Amniotic epithelial cell (primary cell): ENCODE results near the gene WDR6.
"Not testable (repeated sequence)": the region's sequence is repeated elsewhere in the genome, so short reads cannot be mapped to it uniquely, and the experiment has no call there.

Experiments
- DNase-seq: peaks from one replicate; pipeline ENCODE4 v3.0.0-alpha.2; 2010; ENCODE audit warnings: low read depth

The WDR6 gene

GRCh38 chr3:48991851-48992545 is 15.2 kb upstream of the WDR6 start:
- peak; percentile 29 for DNase-seq

- DNase-seq: no peak
Measured at GRCh38 chr3:48993834-48994233, 13.4 kb upstream of the WDR6 start.

DNA sequence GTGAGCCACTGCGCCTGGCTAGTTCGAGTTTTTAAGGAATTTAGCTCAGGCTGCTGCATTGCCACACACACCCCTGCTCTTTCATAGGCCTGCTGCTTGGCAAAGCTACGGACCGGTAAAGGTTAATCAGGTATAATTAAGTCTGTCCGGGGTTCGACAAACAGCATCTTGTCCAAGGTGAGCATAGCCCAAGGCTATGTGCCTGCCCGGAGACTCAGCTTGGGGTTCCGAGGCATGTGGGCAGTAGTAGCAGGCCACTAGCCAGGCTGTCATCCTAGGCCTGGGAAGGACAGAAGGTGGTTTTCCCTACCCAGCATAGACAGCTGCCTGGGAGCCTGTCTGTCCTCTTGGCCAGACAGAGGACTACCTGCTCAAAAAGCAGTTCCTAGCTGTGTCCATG is 10.6 kb upstream of the WDR6 start:
- DNase-seq: no peak

GRCh38 chr3:48997102-48997635 is 10.0 kb upstream of the WDR6 start:
- DNase-seq: no peak

DNA sequence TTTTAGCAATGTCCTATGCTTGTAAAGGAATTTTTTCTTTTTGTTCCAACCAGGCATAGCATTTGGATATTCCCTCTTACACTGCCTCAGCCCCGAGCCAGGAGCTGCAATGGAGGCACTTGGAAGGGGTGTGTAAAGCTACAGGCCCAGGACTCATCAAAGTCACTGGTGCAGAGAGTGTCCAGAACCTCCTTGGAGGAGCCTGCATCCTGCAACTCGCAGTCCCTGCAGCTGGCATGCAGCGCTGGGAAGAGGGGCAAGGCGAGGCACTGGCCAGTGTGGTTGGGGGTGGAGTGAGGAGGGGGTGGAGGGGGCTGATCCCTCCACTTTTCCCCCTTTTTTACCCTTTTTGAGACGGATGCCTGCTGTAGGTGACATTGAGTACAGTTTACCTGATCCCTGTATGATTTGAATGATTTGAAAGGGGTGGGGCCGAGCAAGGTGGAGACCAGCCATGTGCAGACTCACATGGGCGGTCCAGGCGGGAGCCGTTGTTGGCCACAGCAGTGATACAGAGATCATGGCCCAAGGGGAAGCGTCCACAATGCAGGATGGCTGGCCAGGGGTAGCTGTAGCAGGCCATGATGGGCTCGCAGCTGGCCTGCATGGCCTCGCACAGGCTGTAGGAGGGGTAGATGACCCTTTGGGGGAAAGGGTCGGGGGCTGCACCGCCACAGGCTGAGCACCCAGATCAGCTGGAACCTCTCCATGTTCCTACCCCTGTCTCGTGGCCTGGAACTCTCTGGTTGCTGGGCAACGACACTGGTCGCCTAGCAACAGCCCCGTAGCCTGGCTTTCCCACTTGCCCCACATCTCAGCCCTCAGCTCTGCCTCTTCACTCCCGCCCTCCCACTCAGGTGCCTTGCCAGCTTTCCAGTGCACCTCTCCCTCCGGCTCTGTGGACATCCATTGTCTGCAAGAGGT is 9.2 kb upstream of the WDR6 start:
- DNase-seq: no peak

- no peak for DNase-seq
Measured at GRCh38 chr3:48999085-48999858, 7.9 kb upstream of the WDR6 start.

DNA sequence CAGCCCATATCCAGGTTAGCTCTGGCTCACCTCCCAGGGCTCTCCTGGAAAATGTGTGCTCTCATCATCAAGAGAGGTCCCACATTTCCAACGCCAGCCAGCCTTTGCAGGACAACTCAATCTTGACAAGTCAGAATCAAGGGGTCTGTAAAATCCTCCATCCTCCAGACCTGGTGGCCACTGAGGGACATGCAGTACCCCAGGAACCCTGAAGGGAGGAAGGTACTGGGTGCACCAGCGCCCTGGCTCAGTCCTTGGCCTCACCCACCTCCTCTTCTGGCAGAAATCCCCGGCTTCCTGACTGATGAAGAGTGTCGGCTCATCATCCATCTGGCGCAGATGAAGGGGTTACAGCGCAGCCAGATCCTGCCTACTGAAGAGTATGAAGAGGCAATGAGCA is 6.0 kb upstream of the WDR6 start:
- no peak for DNase-seq

DNA sequence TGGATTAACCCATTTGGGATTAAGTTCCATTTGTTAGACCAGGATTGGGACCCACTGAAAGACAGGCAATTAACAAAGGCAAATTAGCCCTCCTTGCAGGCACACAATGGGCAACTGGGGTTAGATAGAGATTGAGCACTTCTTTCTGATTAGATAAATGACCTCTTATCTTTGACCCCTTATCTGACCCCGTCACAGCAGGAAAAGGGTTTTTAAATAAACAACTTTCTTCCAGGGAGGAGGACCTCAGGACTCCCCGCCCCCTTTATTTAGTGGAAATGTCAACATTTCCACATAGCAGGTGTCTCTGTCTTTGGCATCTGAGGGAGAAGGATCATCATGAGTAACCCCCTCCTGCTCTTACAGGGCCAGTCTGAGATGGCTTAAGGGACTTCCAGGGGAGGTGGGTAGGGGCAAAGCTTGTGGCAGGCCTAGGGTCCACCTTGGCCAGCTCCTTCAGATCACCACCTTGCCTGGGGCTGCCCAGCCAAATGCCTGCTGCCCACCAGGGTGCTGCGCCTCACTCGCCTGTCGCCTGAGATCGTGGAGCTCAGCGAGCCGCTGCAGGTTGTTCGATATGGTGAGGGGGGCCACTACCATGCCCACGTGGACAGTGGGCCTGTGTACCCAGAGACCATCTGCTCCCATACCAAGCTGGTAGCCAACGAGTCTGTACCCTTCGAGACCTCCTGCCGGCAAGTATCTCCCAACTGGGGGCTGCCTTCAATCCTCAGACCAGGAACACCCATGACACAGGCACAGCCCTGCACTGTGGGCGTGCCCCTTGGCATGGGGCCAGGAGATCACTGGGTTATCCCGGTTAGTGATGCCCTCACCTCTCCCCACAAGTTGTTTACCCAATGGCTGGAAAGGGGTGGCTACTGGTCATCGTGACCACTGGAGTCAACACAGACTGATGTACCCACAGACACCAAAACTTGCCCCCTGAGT is 2.6 kb upstream of the WDR6 start:
- no peak for DNase-seq

GRCh38 chr3:49005303-49005680 is 1.9 kb upstream of the WDR6 start:
- DNase-seq: no peak

- no peak for DNase-seq
Measured at GRCh38 chr3:49005998-49006397, 1.2 kb upstream of the WDR6 start.

DNA sequence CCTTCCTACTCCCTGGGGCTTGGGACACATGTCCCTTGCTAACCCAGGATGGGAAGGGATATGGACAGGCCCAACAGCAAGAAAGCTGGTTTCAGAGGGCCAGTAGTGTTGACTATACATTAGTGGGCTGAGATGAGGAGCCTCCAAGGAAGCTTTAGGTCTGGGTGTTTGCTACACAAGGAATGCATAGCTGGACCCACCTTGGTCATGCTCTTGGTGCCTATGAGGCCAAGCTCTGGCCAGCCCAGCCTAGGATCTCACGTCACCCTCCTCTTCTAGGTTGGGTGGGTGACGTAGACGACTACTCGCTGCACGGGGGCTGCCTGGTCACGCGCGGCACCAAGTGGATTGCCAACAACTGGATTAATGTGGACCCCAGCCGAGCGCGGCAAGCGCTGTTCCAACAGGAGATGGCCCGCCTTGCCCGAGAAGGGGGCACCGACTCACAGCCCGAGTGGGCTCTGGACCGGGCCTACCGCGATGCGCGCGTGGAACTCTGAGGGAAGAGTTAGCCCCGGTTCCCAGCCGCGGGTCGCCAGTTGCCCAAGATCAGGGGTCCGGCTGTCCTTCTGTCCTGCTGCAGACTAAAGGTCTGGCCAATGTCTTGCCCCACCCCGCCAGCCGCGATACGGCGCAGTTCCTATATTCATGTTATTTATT is 653 bp upstream of the WDR6 start:
- DNase-seq: peak; percentile 57

- DNase-seq: peak; percentile 82
Measured at GRCh38 chr3:49007771-49008528, 759 bp downstream of the WDR6 start.

DNA sequence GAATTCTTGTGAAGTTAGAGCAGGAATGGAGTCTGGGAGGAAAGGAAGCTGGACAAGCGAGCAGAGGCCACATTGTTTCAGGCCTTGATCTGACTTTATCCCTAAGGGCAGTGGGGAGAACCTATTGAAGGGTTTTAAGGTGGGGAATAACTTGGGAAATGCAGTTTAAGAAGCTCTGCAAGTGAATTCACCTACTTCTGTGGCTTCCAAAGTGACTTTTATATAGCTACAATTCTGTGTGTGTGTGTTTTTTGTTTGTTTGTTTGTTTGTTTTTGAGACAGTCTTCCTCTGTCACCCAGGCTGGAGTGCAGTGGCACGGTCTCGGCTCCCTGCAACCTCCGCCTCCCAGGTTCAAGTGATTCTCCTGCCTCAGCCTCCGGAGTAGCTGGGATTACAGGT is 1.4 kb downstream of the WDR6 start:
- not testable (repeated sequence) for DNase-seq

DNA sequence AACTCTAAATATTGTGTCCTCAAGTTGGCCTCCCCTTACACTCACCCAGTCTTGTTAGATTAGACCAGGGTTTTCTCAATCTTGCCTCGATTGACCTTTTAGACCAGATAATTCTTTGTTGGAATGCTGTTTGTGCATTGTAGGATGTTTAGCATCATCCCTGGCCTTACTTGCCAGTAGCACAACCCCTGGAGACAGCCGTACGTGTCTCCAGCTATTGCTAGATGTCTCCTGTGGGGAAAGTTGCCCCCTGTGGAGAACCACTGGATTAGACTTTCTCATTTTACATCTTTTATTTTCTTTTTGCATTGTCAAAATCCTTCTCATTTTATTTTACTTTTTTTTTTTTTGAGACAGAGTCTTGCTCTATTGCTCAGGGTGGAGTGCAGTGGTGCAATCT is 2.2 kb downstream of the WDR6 start:
- DNase-seq: peak; percentile 59

GRCh38 chr3:49012441-49013017 is 5.3 kb downstream of the WDR6 start:
- DNase-seq: no peak

DNA sequence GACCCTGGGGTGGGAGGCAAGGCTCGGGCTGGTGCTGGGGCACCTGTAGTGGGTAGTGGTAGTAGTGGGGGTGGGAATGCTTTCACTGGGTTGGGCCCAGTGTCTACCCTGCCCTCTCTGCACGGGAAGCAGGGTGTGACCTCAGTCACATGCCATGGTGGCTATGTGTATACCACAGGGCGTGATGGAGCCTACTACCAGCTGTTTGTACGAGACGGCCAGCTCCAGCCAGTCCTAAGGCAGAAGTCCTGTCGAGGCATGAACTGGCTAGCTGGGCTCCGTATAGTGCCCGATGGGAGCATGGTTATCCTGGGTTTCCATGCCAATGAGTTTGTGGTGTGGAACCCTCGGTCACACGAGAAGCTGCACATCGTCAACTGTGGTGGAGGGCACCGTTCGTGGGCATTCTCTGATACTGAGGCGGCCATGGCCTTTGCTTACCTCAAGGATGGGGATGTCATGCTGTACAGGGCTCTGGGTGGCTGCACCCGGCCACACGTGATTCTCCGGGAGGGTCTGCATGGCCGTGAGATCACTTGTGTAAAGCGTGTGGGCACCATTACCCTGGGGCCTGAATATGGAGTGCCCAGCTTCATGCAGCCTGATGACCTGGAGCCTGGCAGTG is 6.0 kb downstream of the WDR6 start:
- no peak for DNase-seq

DNA sequence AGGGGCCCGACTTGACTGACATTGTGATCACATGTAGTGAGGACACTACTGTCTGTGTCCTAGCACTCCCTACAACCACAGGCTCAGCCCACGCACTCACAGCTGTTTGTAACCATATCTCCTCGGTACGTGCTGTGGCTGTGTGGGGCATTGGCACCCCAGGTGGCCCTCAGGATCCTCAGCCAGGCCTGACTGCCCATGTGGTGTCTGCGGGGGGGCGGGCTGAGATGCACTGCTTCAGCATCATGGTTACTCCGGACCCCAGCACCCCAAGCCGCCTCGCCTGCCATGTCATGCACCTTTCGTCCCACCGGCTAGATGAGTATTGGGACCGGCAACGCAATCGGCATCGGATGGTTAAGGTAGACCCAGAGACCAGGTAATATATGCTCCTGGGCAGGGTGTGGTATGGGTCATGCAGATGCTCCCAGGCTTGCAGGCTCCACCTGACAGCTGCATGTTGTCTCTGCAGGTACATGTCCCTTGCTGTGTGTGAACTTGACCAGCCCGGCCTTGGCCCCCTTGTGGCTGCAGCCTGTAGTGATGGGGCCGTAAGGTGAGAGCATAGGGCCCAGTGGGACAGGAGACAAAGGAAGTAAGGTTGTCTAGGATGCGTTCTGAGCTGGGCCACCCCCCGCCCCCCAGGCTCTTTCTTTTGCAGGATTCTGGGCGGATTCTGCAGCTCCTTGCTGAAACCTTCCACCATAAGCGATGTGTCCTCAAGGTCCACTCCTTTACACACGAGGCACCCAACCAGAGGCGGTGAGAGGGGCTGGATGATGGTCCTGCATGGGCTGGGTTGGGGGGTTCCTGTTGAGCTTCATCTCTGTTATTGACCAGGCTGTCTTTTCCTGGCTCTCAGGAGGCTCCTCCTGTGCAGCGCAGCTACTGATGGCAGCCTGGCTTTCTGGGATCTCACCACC is 6.8 kb downstream of the WDR6 start:
- peak; percentile 36 for DNase-seq

DNA sequence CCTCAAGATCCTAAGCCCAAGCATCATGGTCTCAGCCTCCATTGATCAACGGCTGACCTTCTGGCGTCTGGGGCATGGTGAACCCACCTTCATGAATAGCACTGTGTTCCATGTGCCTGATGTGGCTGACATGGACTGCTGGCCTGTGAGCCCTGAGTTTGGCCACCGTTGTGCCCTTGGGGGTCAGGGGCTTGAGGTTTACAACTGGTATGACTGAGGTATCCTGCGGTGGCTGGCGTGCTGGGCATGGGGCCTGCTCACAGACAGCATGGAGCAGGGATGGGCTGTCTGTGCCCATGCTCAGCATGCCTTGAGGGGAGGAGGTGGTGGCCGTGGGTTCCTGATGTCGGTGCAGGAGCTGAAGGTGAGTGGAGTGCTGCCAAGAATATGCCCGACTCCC is 7.9 kb downstream of the WDR6 start:
- no peak for DNase-seq
